Epithelial cell of prostate (primary cell): Measurements from ENCODE around the gene TSGA10.
A peak's percentile ranks its signal among the peaks of the same experiment; 100 is the strongest.
"Not testable (repeated sequence)": the region's sequence is repeated elsewhere in the genome, so short reads cannot be mapped to it uniquely, and the experiment has no call there.

Source experiments
- DNase-seq: peaks from one replicate; pipeline ENCODE4 v3.0.0-alpha.2; 2011; ENCODE audit warnings: low read depth, low spot score
- H3K27ac ChIP-seq: fragments of 450-650 bp; 2 replicates; pipeline ENCODE4 v1.5.1; 2017; ENCODE audit warnings: mild to moderate bottlenecking

The TSGA10 gene

GRCh38 chr2:99085421-99085820 is 69.3 kb downstream of the TSGA10 start:
- no peak for DNase-seq
- H3K27ac ChIP-seq: no peak overlapping the region

GRCh38 chr2:99084256-99084655 is 70.5 kb downstream of the TSGA10 start:
- H3K27ac ChIP-seq: no peak overlapping the region
- DNase-seq: no peak

- no peak for DNase-seq
- no peak overlapping the region for H3K27ac ChIP-seq
Observed at GRCh38 chr2:99081891-99082290, 72.9 kb downstream of the TSGA10 start.

DNA sequence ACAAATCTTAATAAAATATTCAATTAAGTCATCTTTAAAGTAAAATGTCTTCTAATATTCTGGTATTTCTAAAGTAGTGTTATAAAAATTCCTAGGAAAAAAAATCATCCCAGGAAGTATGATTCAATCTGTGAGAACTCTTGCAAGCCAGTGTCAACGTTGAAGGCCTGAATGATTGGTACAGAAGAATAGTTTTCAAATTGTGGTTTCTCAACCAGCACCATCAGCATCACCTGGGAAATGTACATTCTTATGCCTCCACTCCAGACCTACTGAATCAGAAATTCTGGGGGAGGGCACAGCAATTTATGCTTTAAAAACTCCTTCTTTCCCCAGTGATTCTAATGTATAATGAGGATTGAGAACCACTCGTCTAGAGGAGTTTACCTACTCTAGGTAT is 75.5 kb downstream of the TSGA10 start:
- no peak for DNase-seq
- H3K27ac ChIP-seq: peak overlapping the region; percentile 60

DNA sequence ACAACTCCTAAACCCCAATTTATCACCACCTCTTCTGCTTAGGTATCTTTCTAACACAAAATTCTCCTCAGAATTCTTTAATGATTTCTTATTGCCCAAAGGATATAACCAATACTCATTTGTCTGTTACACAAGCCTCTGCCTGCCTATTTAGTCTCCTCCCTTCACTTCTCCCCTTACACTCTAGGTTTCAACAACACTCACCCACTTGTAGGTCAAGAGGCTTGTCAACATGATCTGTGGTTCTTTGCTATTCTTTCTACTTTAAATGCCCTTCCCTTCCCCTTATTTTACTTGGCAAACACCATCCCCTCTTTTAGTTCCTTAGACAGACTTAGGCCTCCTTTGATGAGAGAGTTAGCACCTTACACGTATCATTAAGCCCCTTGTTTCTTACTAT is 82.2 kb downstream of the TSGA10 start:
- no peak for DNase-seq
- no peak overlapping the region for H3K27ac ChIP-seq

DNA sequence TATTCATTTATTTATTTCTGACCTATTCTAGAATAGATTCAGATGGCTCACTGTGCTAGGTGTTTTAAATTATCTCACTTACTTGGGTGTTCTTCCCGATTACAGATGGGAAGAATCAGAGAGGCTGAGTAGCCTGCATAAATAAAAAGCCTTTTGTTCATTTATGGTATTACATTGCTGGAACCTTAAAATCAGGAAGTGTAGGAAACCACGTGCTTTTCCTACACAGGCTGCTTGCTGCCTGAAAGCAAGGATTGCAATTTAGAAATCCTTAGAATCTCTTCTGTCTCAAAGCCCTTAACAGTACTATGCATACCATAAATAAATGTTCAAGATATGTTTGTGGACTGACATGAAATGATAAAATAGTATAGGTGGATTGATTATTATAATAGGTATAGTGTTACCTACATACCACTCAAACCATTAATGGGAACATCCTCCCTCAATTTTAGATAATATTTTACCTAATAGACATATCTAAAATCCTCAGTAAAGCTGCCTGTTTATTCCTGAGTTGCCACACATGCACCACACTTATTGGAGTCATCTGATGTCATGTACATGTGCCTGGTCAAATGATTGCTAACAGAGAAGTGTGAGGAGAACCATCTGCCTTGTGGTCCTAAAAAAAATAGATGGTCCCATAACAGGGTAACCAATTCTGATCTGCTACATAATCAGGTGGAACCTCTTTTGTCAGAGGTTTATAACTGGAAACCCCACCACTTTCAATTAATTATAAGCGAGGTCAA is 86.7 kb downstream of the TSGA10 start:
- H3K27ac ChIP-seq: no peak overlapping the region
- no peak for DNase-seq

GRCh38 chr2:99066075-99066958 is 88.4 kb downstream of the TSGA10 start:
- DNase-seq: peak; percentile 31
- peak overlapping the region; percentile 20 for H3K27ac ChIP-seq

DNA sequence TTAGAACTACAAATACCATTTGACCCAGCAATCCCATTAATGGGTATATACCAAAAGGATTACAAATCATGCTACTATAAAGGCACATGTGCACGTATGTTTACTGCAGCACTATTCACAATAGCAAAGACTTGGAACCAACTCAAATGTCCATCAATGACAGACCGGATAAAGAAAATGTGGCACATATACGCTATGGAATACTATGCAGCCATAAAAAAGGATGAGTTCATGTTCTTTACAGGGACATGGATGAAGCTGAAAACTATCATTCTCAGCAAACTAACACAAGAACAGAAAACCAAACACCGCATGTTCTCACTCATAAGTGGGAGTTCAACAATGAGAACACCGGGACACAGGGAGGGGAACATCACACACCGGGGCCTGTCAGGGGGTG is 105.6 kb downstream of the TSGA10 start:
- H3K27ac ChIP-seq, DNase-seq: not testable (repeated sequence)

- peak overlapping the region; percentile 42 for H3K27ac ChIP-seq
Observed at GRCh38 chr2:99040736-99041300, 113.9 kb downstream of the TSGA10 start.

GRCh38 chr2:99035920-99036319 is 118.8 kb downstream of the TSGA10 start:
- H3K27ac ChIP-seq: no peak overlapping the region
- no peak for DNase-seq

More at GRCh38 chr2:99040736-99041300, 113.9 kb downstream of the TSGA10 start:
- DNase-seq: not testable (repeated sequence)

GRCh38 chr2:99032786-99033185 is 122.0 kb downstream of the TSGA10 start:
- no peak overlapping the region for H3K27ac ChIP-seq
- DNase-seq: peak; percentile 33

GRCh38 chr2:99032001-99032400 is 122.7 kb downstream of the TSGA10 start:
- no peak overlapping the region for H3K27ac ChIP-seq

DNA sequence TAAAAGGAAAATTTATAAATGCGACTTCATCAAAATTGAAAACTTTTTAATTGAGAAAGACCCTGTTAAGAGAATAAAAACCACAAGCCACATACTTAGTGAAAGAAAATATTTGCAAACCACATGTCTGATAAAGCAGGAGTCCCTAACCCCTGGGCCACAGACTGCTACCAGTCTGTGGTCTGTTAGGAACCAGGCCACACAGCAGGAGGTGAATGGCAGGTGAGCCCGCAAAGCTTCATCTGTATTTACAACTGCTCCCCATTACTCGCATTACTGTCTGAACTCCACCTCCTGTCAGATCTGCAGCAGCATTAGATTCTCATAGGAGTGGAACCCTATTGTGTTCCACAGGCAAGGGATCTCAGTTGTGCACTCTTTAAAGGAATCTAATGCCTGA is 123.3 kb downstream of the TSGA10 start:
- DNase-seq: no peak
- no peak overlapping the region for H3K27ac ChIP-seq

More at GRCh38 chr2:99032001-99032400, 122.7 kb downstream of the TSGA10 start:
- DNase-seq: no peak

- no peak overlapping the region for H3K27ac ChIP-seq
Observed at GRCh38 chr2:99028558-99028957, 126.2 kb downstream of the TSGA10 start.

GRCh38 chr2:99027856-99028255 is 126.9 kb downstream of the TSGA10 start:
- DNase-seq: no peak

More at GRCh38 chr2:99028558-99028957, 126.2 kb downstream of the TSGA10 start:
- no peak for DNase-seq

DNA sequence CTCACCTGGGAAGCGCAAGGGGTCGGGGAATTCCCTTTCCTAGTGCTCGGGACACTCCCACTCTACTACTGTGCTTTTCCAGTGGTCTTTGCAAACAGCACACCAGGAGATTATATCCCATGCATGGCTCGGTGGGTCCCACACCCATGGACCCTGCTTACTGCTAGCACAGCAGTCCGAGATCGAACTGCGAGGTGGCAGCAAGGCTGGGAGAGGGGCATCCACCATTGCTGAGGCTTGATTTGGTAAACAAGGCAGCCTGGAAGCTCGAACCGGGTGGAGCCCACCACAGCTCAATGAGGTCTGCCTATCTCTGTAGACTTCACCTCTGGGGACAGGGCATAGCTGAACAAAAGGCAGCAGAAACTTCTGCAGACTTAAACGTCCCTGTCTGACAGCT is 154.0 kb downstream of the TSGA10 start:
- DNase-seq: no peak
- H3K27ac ChIP-seq: no peak overlapping the region

More at GRCh38 chr2:99027856-99028255, 126.9 kb downstream of the TSGA10 start:
- no peak overlapping the region for H3K27ac ChIP-seq

DNA sequence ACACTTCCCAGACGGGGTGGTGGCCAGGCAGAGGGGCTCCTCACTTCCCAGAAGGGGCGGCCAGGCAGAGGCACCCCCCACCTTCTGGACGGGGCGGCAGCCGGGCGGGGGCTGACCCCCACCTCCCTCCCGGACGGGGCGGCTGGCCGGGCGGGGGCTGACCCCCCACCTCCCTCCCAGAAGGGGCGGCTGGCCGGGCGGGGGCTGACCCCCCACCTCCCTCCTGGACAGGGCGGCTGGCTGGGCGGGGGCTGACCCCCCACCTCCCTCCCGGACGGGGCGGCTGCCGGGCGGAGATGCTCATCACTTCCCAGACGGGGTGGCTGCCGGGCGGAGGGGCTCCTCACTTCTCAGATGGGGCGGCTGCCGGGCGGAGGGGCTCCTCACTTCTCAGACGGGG is 166.0 kb downstream of the TSGA10 start:
- not testable (repeated sequence) for DNase-seq, H3K27ac ChIP-seq

DNA sequence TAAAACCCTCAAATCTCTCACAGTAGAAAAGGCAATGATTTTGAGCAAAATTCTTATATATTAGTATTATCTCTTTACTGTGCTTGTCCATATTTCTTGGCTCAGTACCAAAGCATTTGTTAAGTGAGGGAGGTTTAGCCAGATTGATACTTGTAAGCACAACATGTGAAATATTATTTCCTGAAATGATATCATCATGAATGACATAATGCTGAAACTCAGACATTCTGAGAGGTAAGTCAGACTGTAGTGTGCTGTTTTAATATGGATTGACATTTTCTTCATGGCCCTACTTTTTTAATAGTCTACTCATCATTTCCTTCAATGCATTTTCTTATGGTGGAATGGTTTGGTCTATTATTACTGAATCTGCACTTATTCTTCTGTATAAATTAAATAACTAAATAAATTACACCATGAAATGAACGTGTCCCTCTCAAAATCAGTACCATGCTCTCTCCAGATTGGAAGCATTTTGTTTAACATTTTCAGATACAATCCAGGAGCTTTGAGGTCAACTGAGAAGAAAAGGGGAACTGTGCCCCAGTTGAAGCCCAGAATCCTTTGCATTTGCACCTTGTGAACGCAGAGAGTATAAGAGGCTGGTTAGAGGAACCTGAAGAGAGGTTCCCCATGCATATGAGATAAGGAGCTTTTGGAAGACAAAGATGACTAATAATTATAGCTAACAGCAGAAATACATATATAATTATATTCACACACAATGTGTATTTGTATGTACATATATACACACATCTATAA is 168.7 kb downstream of the TSGA10 start:
- peak; percentile 18 for DNase-seq
- no peak overlapping the region for H3K27ac ChIP-seq

- no peak overlapping the region for H3K27ac ChIP-seq
- DNase-seq: no peak
Observed at GRCh38 chr2:98975611-98976010, 179.1 kb downstream of the TSGA10 start.

- no peak for DNase-seq
- no peak overlapping the region for H3K27ac ChIP-seq
Observed at GRCh38 chr2:98972582-98973167, 182.1 kb downstream of the TSGA10 start.
